K562 (cell line): ENCODE data around the gene ATXN1. TPM values are rescaled to one million over a fixed set of nuclear protein-coding genes. Genes with fewer than 3 reads are reported as not detected.

ENCODE experiments used
- BHLHE40 ChIP-seq: IDR thresholded peaks from 2 replicates; pipeline ENCODE4 v1.6.1; 2011; ENCODE audit warnings: low read length, improper control_type of control experiment
- CBX1 ChIP-seq: sonication (generic); IDR thresholded peaks from 2 replicates; pipeline ENCODE4 v1.6.1; 2016; ENCODE audit warnings: antibody characterized with exemption, low read depth, mild to moderate bottlenecking
- CREM ChIP-seq: IDR thresholded peaks from 2 replicates; pipeline ENCODE4 v1.6.1; 2014; ENCODE audit warnings: antibody characterized with exemption, low read depth
- DACH1 ChIP-seq: fragments of 450-650 bp; IDR thresholded peaks from 2 replicates; pipeline ENCODE4 v1.6.1; 2018; ENCODE audit not compliant: partially characterized antibody
- E2F8 ChIP-seq: fragments of 450-650 bp; IDR thresholded peaks from 2 replicates; pipeline ENCODE4 v1.7.1; 2018; ENCODE audit warnings: mild to moderate bottlenecking, low read depth; ENCODE audit not compliant: partially characterized antibody
- HCFC1 ChIP-seq: IDR thresholded peaks from 2 replicates; pipeline ENCODE4 v1.6.1; 2012; ENCODE audit warnings: low read depth, low read length, improper control_type of control experiment
- HEY1 ChIP-seq: fragments of 250-450 bp; sonication (Bioruptor Pico); IDR thresholded peaks from 2 replicates; pipeline ENCODE4 v1.5.0; 2020; ENCODE audit warnings: mild to moderate bottlenecking, moderate library complexity, borderline replicate concordance
- L3MBTL2 ChIP-seq: fragments of 450-650 bp; IDR thresholded peaks from 2 replicates; pipeline ENCODE4 v1.6.1; 2016; ENCODE audit warnings: mild to moderate bottlenecking, moderate library complexity
- MAZ ChIP-seq, 2 experiments: fragments of 450-650 bp in 1 of 2; sonication (generic) in 1 of 2; formaldehyde crosslinking; IDR thresholded peaks in 1 of 2; conservative IDR thresholded peaks in 1 of 2; 2 replicates each; pipeline versions ENCODE4 v1.4.0 to v1.5.0; 2020; ENCODE audit warnings: mild to moderate bottlenecking in 1 of 2, missing genetic modification reagents in 1 of 2
- SIN3A ChIP-seq, 2 experiments: fragments of 150-350 bp in 1 of 2; IDR thresholded peaks; 2 replicates each; pipeline ENCODE4 v1.6.1; 2011 to 2016; ENCODE audit warnings: borderline replicate concordance in 2 of 2, low read depth in 2 of 2, low read length in 2 of 2, mild to moderate bottlenecking in 2 of 2, moderate library complexity in 2 of 2; ENCODE audit not compliant: control insufficient read depth in 1 of 2
- YY1 ChIP-seq, 3 experiments: IDR thresholded peaks; 2 replicates each; pipeline ENCODE4 v1.6.1; 2011; ENCODE audit warnings: low read length in 2 of 3, mild to moderate bottlenecking in 2 of 3, moderate library complexity in 2 of 3, borderline replicate concordance in 1 of 3, control low read depth in 1 of 3, low read depth in 1 of 3; ENCODE audit not compliant: insufficient read depth in 3 of 3, insufficient replicate concordance in 2 of 3, control insufficient read depth in 1 of 3, insufficient read length in 1 of 3; ENCODE audit errors: extremely low read depth in 1 of 3
- ZNF23 ChIP-seq: fragments of 250-450 bp; sonication (Bioruptor Pico); IDR thresholded peaks from 2 replicates; pipeline ENCODE4 v1.4.0; 2020; ENCODE audit warnings: mild to moderate bottlenecking
- ZNF263 ChIP-seq: sonication (generic); formaldehyde crosslinking; IDR thresholded peaks from 2 replicates; pipeline ENCODE4 v1.8.0; 2022; ENCODE audit warnings: mild to moderate bottlenecking, missing genetic modification reagents, borderline replicate concordance
- polyA plus RNA-seq, 8 experiments: library from polyadenylated mRNA; depleted of rRNA in 4 of 8; stranded (reverse) in 5 of 8; unstranded in 3 of 8; fragments of >200 nt; fragmentation: Nextera tagmentation in 2 of 8; fragmentation: Illumina TruSeq in 1 of 8; extraction: Ambion mirVana in 2 of 8; extraction: Trizol in 1 of 8; gene quantifications; 2 replicates each; pipeline versions ENCODE4 v1.2.1 to v1.2.3, GENCODE V29; 2011 to 2014; ENCODE audit warnings: inconsistent platforms in 1 of 8, missing spikeins in 1 of 8
- total RNA-seq, 7 experiments: library from RNA; depleted of rRNA in 6 of 7; stranded (reverse); fragments of >200 nt in 6 of 7; fragmentation: Illumina TruSeq in 2 of 7; extraction: Trizol in 2 of 7; gene quantifications; 2 replicates each; pipeline versions ENCODE4 v1.2.1 to v1.2.3, GENCODE V29; 2011 to 2021; ENCODE audit warnings: low replicate concordance in 1 of 7
- TF ChIP-seq, protein P1 (sequence below): sonication (generic); formaldehyde crosslinking; IDR thresholded peaks from 2 replicates; pipeline ENCODE4 v1.8.0; 2022; ENCODE audit warnings: mild to moderate bottlenecking, missing genetic modification reagents
- TF ChIP-seq, protein P2 (sequence below): sonication (generic); formaldehyde crosslinking; IDR thresholded peaks from 2 replicates; pipeline ENCODE4 v1.5.0; 2020; ENCODE audit warnings: missing genetic modification reagents
- TF ChIP-seq, protein P3 (sequence below): sonication (generic); formaldehyde crosslinking; IDR thresholded peaks from 2 replicates; pipeline ENCODE4 v1.8.0; 2022; ENCODE audit warnings: missing genetic modification reagents, mild to moderate bottlenecking, moderate library complexity, borderline replicate concordance

The ATXN1 gene
- total and polyA plus RNA-seq, 9 of the 15 experiments (the other 6 are each of a cell fraction or from before 2014, with no cell fraction given), result under 0.01 to 1.2 (median 0.58) TPM

- TF ChIP-seq, protein P1, sequence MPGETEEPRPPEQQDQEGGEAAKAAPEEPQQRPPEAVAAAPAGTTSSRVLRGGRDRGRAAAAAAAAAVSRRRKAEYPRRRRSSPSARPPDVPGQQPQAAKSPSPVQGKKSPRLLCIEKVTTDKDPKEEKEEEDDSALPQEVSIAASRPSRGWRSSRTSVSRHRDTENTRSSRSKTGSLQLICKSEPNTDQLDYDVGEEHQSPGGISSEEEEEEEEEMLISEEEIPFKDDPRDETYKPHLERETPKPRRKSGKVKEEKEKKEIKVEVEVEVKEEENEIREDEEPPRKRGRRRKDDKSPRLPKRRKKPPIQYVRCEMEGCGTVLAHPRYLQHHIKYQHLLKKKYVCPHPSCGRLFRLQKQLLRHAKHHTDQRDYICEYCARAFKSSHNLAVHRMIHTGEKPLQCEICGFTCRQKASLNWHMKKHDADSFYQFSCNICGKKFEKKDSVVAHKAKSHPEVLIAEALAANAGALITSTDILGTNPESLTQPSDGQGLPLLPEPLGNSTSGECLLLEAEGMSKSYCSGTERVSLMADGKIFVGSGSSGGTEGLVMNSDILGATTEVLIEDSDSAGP (CRISPR knock-in tag), result no peak
- TF ChIP-seq DACH1 (peak; percentile 86), CBX1 (0 out of 2 replicates have a peak, but pooled peaks have one; percentile 28), ZNF23 (no peak), SIN3A (IDR thresholded peaks at IDR 0.05; ENCODE audit: borderline replicate concordance in 2 of 2, control insufficient read depth in 1 of 2, low read depth in 2 of 2, low read length in 2 of 2) (0 out of 4 replicates have a peak, but pooled peaks of 1 of the 2 experiments have one; percentile 0), HCFC1 (no peak), L3MBTL2 (peak; percentile 72), E2F8 (no peak), YY1 (IDR thresholded peaks at IDR 0.05; ENCODE audit: borderline replicate concordance in 1 of 3, control insufficient read depth in 1 of 3, extremely low read depth in 1 of 3, insufficient read depth in 3 of 3, insufficient read length in 1 of 3, insufficient replicate concordance in 2 of 3, low read depth in 1 of 3, low read length in 2 of 3) (peak in 1 of 3 experiments; percentile 20), HEY1 (CRISPR knock-in tag) (peak; percentile 63; the same call in 1 of the 2 replicates), CREM (peak; percentile 66), ZNF263 (peak; percentile 46; the same call in 1 of the 2 replicates), MAZ (CRISPR knock-in tag; conservative IDR thresholded peaks at IDR 0.05 in 1 of 2, IDR thresholded peaks at IDR 0.05 in 1 of 2) (peak in 1 of 2 experiments; percentile 56; a peak in 1 of 4 replicates), BHLHE40 (peak; percentile 65)
- TF ChIP-seq, protein P2, sequence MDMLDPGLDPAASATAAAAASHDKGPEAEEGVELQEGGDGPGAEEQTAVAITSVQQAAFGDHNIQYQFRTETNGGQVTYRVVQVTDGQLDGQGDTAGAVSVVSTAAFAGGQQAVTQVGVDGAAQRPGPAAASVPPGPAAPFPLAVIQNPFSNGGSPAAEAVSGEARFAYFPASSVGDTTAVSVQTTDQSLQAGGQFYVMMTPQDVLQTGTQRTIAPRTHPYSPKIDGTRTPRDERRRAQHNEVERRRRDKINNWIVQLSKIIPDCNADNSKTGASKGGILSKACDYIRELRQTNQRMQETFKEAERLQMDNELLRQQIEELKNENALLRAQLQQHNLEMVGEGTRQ (CRISPR knock-in tag), result peak; percentile 50; the same call in 1 of the 2 replicates
- TF ChIP-seq, protein P3, sequence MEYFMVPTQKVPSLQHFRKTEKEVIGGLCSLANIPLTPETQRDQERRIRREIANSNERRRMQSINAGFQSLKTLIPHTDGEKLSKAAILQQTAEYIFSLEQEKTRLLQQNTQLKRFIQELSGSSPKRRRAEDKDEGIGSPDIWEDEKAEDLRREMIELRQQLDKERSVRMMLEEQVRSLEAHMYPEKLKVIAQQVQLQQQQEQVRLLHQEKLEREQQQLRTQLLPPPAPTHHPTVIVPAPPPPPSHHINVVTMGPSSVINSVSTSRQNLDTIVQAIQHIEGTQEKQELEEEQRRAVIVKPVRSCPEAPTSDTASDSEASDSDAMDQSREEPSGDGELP, result peak; percentile 99
These were observed 9.7 kb upstream of the ATXN1 start (continued) for GRCh38 chr6:16770701-16771569.
